OCI-LY7 (cell line): Measurements from ENCODE around the gene HSD11B1. TPM values are rescaled to one million over a fixed set of nuclear protein-coding genes. Genes with fewer than 3 reads are reported as not detected.

Experiments
- BruUV-seq: library from RNA; stranded (reverse); fragments of 400-500 nt; replicated peaks from 2 replicates; lab custom pipeline; 2021; lab: Mats Ljungman, UMichigan
- CTCF ChIA-PET: fragments of 300-600 bp; sonication (Branson Sonifier 250); formaldehyde crosslinking; loops from one replicate; lab custom pipeline; 2022; ENCODE audit warnings: antibody characterized with exemption; ENCODE audit not compliant: unreplicated experiment; lab: Charles Lee
- POLR2A ChIA-PET: fragments of 300-600 bp; sonication (Branson Sonifier 250); formaldehyde crosslinking; loops from one replicate; lab custom pipeline; 2022; ENCODE audit warnings: antibody characterized with exemption; lab: Charles Lee
- DNase-seq: peaks from one replicate; pipeline ENCODE4 v3.0.0-alpha.2; 2015; ENCODE audit warnings: low spot score
- H2AFZ ChIP-seq: fragments of 200-600 bp; sonication (generic), shearing (Covaris generic); 2 replicates; pipeline ENCODE4 v1.6.1; 2014; ENCODE audit warnings: mild to moderate bottlenecking, antibody characterized with exemption, low read length, moderate library complexity
- H3K27ac ChIP-seq: fragments of 200-600 bp; sonication (generic); 2 replicates; pipeline ENCODE4 v1.5.1; 2014; ENCODE audit warnings: mixed run types, low read depth, mild to moderate bottlenecking, moderate library complexity, low read length, inconsistent platforms; ENCODE audit not compliant: poor library complexity, severe bottlenecking
- H3K36me3 ChIP-seq: fragments of 200-600 bp; sonication (generic); 2 replicates; pipeline ENCODE4 v1.6.1; 2014; ENCODE audit warnings: mild to moderate bottlenecking, antibody characterized with exemption, low read length, moderate library complexity, mixed read lengths; ENCODE audit not compliant: insufficient read depth
- H3K4me1 ChIP-seq: fragments of 200-600 bp; sonication (generic); 2 replicates; pipeline ENCODE4 v1.5.1; 2014; ENCODE audit warnings: mild to moderate bottlenecking, low read length; ENCODE audit not compliant: insufficient read depth, poor library complexity, severe bottlenecking
- H3K4me2 ChIP-seq: fragments of 200-600 bp; sonication (generic); 2 replicates; pipeline ENCODE4 v1.6.1; 2014; ENCODE audit warnings: mild to moderate bottlenecking, low read length
- H3K4me3 ChIP-seq: fragments of 200-600 bp; sonication (generic); 2 replicates; pipeline ENCODE4 v1.5.1; 2014; ENCODE audit warnings: mild to moderate bottlenecking, low read depth, low read length; ENCODE audit not compliant: poor library complexity, severe bottlenecking
- H3K79me2 ChIP-seq: fragments of 200-600 bp; sonication (generic); 2 replicates; pipeline ENCODE4 v1.6.1; 2016; ENCODE audit warnings: low read depth, mild to moderate bottlenecking, low read length, moderate library complexity, mixed read lengths; ENCODE audit not compliant: insufficient read depth
- H3K9me2 ChIP-seq: fragments of 200-600 bp; sonication (generic); 2 replicates; pipeline ENCODE4 v1.6.1; 2016; ENCODE audit warnings: mild to moderate bottlenecking, low read length, mixed read lengths; ENCODE audit not compliant: insufficient read depth
- H3K9me3 ChIP-seq: fragments of 200-600 bp; sonication (generic); 2 replicates; pipeline ENCODE4 v1.6.1; 2014; ENCODE audit warnings: mild to moderate bottlenecking, mixed run types, low read length, mixed read lengths
- H4K20me1 ChIP-seq: fragments of 200-600 bp; sonication (generic); 2 replicates; pipeline ENCODE4 v1.6.1; 2014; ENCODE audit warnings: mild to moderate bottlenecking, antibody characterized with exemption, low read length, moderate library complexity, mixed read lengths; ENCODE audit not compliant: insufficient read depth
- CTCF ChIP-seq: fragments of 200-600 bp; sonication (generic); conservative IDR thresholded peaks from 2 replicates; pipeline ENCODE4 v1.5.1; 2014; ENCODE audit warnings: mild to moderate bottlenecking, antibody characterized with exemption, low read length, moderate library complexity, mixed read lengths
- EZH2phosphoT487 ChIP-seq: fragments of 200-600 bp; sonication (generic); IDR thresholded peaks from 2 replicates; pipeline ENCODE4 v1.6.1; 2018; ENCODE audit warnings: low read depth, borderline replicate concordance, mild to moderate bottlenecking, mixed run types, antibody characterized with exemption, low read length, moderate library complexity, mixed read lengths
- intact Hi-C: fragments of 100-400 bp; cut with micrococcal nuclease; formaldehyde crosslinking; loops from one replicate; pipeline ENCODE4 v1.10.0; 2022; ENCODE audit not compliant: unreplicated experiment
- total RNA-seq, 2 experiments: library from RNA; depleted of rRNA in 1 of 2; stranded (reverse); fragments of >200 nt in 1 of 2; shearing (Covaris generic) in 1 of 2; gene quantifications; 2 replicates each; pipeline ENCODE4 v1.2.3, GENCODE V29; 2014 to 2022

The HSD11B1 gene
- total RNA-seq, 2 experiments from 2014 or later: not detected

DNA sequence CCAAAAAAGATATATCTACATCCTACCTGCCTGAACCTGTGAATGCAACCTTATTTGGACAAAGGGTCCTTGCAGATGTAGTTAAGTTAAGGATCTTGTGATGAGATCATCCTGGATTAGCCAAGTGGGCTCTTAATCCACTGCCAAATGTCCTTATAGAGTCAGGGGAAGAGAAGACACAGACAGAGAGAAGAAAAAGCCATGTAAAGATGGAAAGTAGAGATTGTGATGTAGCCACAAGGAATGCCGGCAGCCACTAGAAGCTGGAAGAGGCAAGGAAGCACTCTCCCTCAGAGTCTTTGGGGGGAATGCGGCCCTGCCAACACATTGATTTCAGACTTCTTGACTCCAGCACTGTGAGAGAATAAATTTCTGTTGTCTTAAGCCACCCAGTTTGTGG lies 16.2 kb downstream of the HSD11B1 start:
- no peaks in the 10 kb centered on the region for H3K4me1 ChIP-seq
- no peak overlapping the region for H3K27ac ChIP-seq
- H2AFZ ChIP-seq: no peak overlapping the region
- no peaks in the 10 kb centered on the region for H3K9me3 ChIP-seq
- ChIA-PET POLR2A (no interaction called here), CTCF (no interaction called here)
- no peaks in the 10 kb centered on the region for H3K9me2 ChIP-seq
- H3K4me3 ChIP-seq: no peak overlapping the region
- no peak for DNase-seq
- intact Hi-C loops: no loop called here
- no peak overlapping the region for H3K4me2 ChIP-seq
- no peaks in the 10 kb centered on the region for H3K79me2 ChIP-seq
- no peaks in the 10 kb centered on the region for H4K20me1 ChIP-seq
- H3K36me3 ChIP-seq: no peaks in the 10 kb centered on the region
- TF ChIP-seq EZH2phosphoT487 (no peak), CTCF (no peak)
- no TSS peak for BruUV-seq

DNA sequence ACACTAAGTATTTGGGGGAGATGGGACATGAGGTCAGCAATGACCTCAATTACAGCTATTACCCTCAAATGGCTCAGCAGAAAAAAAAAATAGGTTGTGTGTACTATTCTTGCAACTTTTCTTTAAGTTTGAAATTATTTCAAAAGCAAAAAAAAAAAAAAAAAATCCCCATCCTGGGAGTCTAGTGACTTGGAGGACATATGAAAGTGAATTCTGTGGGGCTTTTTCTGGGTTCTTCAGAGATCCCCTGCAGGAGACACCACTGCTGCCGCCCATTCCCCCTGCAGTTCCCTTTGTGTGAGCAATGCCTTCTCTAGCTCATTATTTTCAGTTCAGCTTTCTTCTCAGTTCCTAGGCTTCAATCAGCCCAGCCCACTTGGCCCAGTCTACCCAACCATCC lies 16.7 kb downstream of the HSD11B1 start:
- no TSS peak for BruUV-seq
- intact Hi-C loops: no loop called here

DNA sequence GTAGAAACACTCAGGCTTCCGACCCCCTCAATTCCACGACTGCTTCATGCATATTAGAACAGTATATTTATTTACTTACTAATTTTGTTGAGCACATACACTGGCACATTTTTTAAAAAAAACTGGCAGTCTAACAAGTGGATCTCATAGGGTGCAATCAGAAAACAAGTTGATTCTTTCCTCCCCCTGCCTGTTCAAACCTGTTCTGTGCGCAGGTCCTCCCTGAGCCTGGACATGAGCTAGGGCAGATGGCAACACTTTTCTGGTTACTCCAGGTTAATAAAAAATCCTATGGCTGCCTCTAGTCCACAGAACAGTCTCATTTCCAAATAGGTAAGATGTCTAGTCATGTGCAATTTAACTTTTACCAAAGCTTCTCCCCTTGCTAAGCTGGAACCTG lies 18.6 kb downstream of the HSD11B1 start:
- H2AFZ ChIP-seq: no peak overlapping the region
- no peak overlapping the region for H3K27ac ChIP-seq
- TF ChIP-seq CTCF (no peak), EZH2phosphoT487 (no peak)
- intact Hi-C loops: no loop called here
- no peaks in the 10 kb centered on the region for H3K4me1 ChIP-seq
- DNase-seq: no peak
- no peaks in the 10 kb centered on the region for H3K9me3 ChIP-seq
- H3K79me2 ChIP-seq: no peaks in the 10 kb centered on the region
- no TSS peak for BruUV-seq
- no peaks in the 10 kb centered on the region for H4K20me1 ChIP-seq
- ChIA-PET POLR2A (interaction anchor here (0.9 kb wide), 1 partner anchor 22 kb away, joined by 3 read pairs; no protein-coding TSS in a partner anchor), CTCF (no interaction called here)
- no peaks in the 10 kb centered on the region for H3K9me2 ChIP-seq
- no peak overlapping the region for H3K4me2 ChIP-seq
- no peak overlapping the region for H3K4me3 ChIP-seq
- H3K36me3 ChIP-seq: no peaks in the 10 kb centered on the region

More for the DNA sequence above, 16.7 kb downstream of the HSD11B1 start:
- H3K36me3 ChIP-seq: no peaks in the 10 kb centered on the region
- ChIA-PET CTCF (no interaction called here), POLR2A (no interaction called here)
- no peaks in the 10 kb centered on the region for H3K9me3 ChIP-seq
- no peaks in the 10 kb centered on the region for H3K9me2 ChIP-seq
- no peak for DNase-seq
- H3K4me1 ChIP-seq: no peaks in the 10 kb centered on the region
- H2AFZ ChIP-seq: no peak overlapping the region
- no peaks in the 10 kb centered on the region for H3K79me2 ChIP-seq
- no peak overlapping the region for H3K27ac ChIP-seq
- H4K20me1 ChIP-seq: no peaks in the 10 kb centered on the region
- H3K4me3 ChIP-seq: no peak overlapping the region
- no peak overlapping the region for H3K4me2 ChIP-seq
- TF ChIP-seq CTCF (no peak), EZH2phosphoT487 (no peak)
